Measurements from ENCODE around the gene SUCLG2. TPM values are rescaled to one million over a fixed set of nuclear protein-coding genes. Genes with fewer than 3 reads are reported as not detected.

SUCLG2 gene
- polyA plus RNA-seq, 1 experiment, result 21.3 TPM

DNA sequence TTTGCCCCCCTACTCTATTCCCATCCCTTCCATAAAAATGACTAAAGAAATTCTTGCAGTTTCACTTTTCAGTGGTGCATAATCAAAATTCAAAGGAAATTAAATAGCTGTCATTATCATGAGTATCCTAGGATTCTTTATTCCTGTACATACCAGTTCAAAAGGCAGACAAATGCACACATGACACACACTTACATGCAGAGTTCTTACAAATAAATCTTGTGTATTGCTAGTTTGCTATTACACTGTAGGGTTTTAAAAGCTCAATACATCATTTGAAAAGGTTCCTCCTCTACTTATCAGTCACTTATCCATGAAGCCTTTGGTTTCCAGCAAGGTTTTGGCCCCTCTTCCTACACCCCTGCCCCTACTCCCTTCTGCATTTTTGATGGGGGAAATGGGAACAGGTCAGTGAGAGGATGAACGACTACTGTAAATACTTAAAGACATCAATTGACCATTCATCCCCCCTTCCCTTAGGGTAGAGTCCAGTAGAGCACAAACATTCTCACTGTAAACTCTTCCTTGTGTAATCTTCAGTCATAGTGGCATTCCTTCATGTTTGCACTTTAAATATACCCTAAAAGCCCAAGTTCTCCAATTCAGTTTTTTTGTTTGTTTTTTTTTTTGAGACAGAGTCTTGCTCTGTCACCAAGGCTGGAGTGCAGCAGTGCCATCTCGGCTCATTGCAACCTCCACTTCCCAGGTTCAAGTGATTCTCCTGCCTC, 92.6 kb downstream of the SUCLG2 start:
- ChIA-PET CTCF (interaction anchor here (0.8 to 1.0 kb wide), 2 partner anchors 33 to 564 kb away, joined by 3 read pairs; partner anchors contain the start of gene KBTBD8), POLR2A (no interaction called here)
- TF ChIP-seq, protein P1, sequence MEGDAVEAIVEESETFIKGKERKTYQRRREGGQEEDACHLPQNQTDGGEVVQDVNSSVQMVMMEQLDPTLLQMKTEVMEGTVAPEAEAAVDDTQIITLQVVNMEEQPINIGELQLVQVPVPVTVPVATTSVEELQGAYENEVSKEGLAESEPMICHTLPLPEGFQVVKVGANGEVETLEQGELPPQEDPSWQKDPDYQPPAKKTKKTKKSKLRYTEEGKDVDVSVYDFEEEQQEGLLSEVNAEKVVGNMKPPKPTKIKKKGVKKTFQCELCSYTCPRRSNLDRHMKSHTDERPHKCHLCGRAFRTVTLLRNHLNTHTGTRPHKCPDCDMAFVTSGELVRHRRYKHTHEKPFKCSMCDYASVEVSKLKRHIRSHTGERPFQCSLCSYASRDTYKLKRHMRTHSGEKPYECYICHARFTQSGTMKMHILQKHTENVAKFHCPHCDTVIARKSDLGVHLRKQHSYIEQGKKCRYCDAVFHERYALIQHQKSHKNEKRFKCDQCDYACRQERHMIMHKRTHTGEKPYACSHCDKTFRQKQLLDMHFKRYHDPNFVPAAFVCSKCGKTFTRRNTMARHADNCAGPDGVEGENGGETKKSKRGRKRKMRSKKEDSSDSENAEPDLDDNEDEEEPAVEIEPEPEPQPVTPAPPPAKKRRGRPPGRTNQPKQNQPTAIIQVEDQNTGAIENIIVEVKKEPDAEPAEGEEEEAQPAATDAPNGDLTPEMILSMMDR (IDR thresholded peaks at IDR 0.05; ENCODE audit: insufficient read depth, low read depth, low read length), result no peak
- H3K36me3 ChIP-seq (ENCODE audit: control insufficient read depth, insufficient read depth, low read length), result no peaks in the 10 kb centered on the region
- no peak overlapping the region for H3K4me3 ChIP-seq (ENCODE audit: low read depth, low read length)
- no peaks in the 10 kb centered on the region for H3K27me3 ChIP-seq (ENCODE audit: control insufficient read depth, insufficient read depth, low read length)
- DNase-seq (ENCODE audit: low read depth), result no peak

DNA sequence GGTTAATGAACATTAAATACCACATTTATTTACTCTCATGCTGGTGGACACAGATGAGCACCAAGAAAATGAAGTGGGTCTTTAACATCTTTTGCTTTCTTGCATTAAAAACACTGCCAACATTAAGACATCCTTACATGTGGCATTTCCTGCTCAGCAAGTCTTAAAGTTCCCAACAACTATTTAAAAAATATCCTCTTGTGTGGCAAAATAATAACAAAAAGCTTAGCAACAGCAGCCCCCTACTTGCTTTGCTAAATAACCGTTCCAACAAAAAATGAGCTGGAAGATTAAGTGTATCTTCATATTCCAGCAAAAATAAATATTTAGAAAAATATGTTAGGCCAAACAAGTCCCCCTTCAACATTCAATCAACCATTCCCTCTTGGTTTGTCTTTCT, 93.1 kb downstream of the SUCLG2 start:
- TF ChIP-seq, protein P1 (IDR thresholded peaks at IDR 0.05; ENCODE audit: insufficient read depth, low read depth, low read length), result no peak
- POLR2A ChIA-PET, result no interaction called here
- no peak for DNase-seq (ENCODE audit: low read depth)
- Histone ChIP-seq H3K27me3 (ENCODE audit: control insufficient read depth, insufficient read depth, low read length) (no peaks in the 10 kb centered on the region), H3K4me3 (ENCODE audit: low read depth, low read length) (no peak overlapping the region), H3K36me3 (ENCODE audit: control insufficient read depth, insufficient read depth, low read length) (no peaks in the 10 kb centered on the region)
- CTCF ChIA-PET, result interaction anchor here (0.8 to 1.0 kb wide), 2 partner anchors 32 to 563 kb away, joined by 3 read pairs; partner anchors contain the start of gene KBTBD8

DNA sequence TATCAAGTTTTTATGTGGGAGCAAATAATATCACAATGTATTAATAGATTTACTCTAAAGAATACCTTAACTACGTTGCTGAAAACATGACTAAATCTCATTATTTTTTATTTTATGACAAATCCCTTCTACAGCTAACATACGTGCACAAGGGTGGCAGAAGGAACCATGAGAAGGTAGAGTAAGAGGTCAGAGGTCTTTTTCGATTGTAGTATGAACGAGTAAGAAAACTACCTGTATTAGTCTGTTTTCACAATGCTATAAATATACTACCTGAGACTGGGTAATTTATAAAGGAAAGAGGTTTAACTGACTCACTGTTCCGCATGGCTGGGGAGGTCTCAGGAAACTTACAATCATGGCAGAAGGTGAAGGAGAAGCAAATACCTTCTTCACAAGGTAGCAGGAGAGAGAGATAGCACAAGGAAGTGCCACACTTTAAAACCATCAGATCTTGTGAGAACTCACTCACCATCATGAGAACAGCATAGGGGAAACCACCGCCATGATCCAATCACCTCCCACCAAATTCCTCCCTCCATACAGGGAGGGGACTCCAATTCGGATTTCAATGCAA, 95.3 kb downstream of the SUCLG2 start:
- CTCF ChIA-PET, result no interaction called here
- POLR2A ChIA-PET, result no interaction called here
- DNase-seq (ENCODE audit: low read depth), result no peak
- Histone ChIP-seq H3K36me3 (ENCODE audit: control insufficient read depth, insufficient read depth, low read length) (no peaks in the 10 kb centered on the region), H3K27me3 (ENCODE audit: control insufficient read depth, insufficient read depth, low read length) (no peaks in the 10 kb centered on the region), H3K4me3 (ENCODE audit: low read depth, low read length) (no peak overlapping the region)
- TF ChIP-seq, protein P1 (IDR thresholded peaks at IDR 0.05; ENCODE audit: insufficient read depth, low read depth, low read length), result no peak

DNA sequence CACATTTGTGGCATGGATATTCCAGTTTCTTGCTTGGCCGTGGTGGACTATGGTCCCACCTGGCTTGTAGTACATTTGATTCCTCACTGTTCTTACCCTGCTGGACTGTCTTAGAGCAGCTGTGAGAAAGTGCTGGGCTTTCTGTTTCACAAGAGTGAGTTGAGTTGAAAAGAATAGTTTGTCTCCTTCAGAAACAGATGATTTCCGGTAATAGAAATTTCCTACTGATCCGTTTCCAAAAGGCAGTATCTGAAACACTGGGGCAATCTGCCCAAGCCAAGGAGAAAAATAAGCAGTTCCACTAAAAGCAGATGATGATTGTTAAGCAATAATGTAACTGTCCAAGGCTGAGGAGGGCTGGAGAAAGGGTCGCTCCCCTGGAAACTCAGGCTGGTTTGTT, 96.0 kb downstream of the SUCLG2 start:
- no peak overlapping the region for H3K4me3 ChIP-seq (ENCODE audit: low read depth, low read length)
- CTCF ChIA-PET, result no interaction called here
- no peaks in the 10 kb centered on the region for H3K27me3 ChIP-seq (ENCODE audit: control insufficient read depth, insufficient read depth, low read length)
- TF ChIP-seq, protein P1 (IDR thresholded peaks at IDR 0.05; ENCODE audit: insufficient read depth, low read depth, low read length), result no peak
- H3K36me3 ChIP-seq (ENCODE audit: control insufficient read depth, insufficient read depth, low read length), result no peaks in the 10 kb centered on the region
- POLR2A ChIA-PET, result interaction anchor here (1.0 kb wide), 1 partner anchor 12 kb away, joined by 19 read pairs; no protein-coding TSS in a partner anchor
- DNase-seq (ENCODE audit: low read depth), result no peak

DNA sequence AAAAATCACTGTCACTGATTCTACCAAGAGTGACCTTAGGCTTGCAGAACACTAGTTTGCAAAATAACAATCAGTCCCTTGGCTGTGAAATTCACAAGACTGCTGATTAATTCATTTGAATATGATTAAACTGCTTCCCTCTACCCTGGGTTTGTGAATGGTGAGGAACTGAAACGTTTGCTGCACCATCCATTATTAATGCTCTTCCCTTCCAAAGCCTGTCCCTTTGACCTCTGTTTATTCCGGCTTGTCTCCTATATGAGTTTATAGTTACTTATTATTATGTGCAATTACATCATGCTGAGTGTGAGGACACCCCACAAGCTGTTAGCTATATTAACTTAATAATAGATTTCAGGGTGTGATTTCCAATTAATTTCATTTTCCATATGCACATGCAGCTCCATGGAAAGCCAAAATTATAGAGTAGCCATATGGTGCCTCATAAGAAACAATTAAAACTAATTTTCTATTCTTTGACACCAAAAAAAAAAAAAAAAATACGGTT, 96.5 kb downstream of the SUCLG2 start:
- CTCF ChIA-PET, result no interaction called here
- TF ChIP-seq, protein P1 (IDR thresholded peaks at IDR 0.05; ENCODE audit: insufficient read depth, low read depth, low read length), result no peak

More for the DNA sequence above, 96.5 kb downstream of the SUCLG2 start:
- POLR2A ChIA-PET, result interaction anchor here (1.0 kb wide), 1 partner anchor 12 kb away, joined by 19 read pairs; no protein-coding TSS in a partner anchor
- DNase-seq (ENCODE audit: low read depth), result no peak
- no peaks in the 10 kb centered on the region for H3K36me3 ChIP-seq (ENCODE audit: control insufficient read depth, insufficient read depth, low read length)
- no peaks in the 10 kb centered on the region for H3K27me3 ChIP-seq (ENCODE audit: control insufficient read depth, insufficient read depth, low read length)
- no peak overlapping the region for H3K4me3 ChIP-seq (ENCODE audit: low read depth, low read length)
